Keratinocyte (primary cell): ENCODE measurements around the gene LRRC70. TPM values are rescaled to one million over a fixed set of nuclear protein-coding genes. Genes with fewer than 3 reads are reported as not detected.

Experiments
- DNase-seq: peaks from one replicate; pipeline ENCODE4 v3.0.0-alpha.2; 2011; ENCODE audit warnings: low read depth, missing footprints, low spot score
- FAIRE-seq: peaks from 2 replicates; lab custom pipeline; 2011; peaks lifted over from hg19 to GRCh38; lab: Jason Lieb, UNC
- H2AFZ ChIP-seq: 2 replicates; pipeline ENCODE4 v1.6.0; 2012; ENCODE audit warnings: low read length, control low read depth, inconsistent platforms; ENCODE audit not compliant: control insufficient read depth
- H3K27ac ChIP-seq: 2 replicates; pipeline ENCODE4 v1.5.1; 2011; ENCODE audit warnings: low read length; ENCODE audit not compliant: control insufficient read depth, insufficient read depth
- H3K27me3 ChIP-seq: 3 replicates; pipeline ENCODE4 v1.6.0; 2011; ENCODE audit warnings: low read length; ENCODE audit not compliant: control insufficient read depth, insufficient read depth; ENCODE audit errors: extremely low read depth
- H3K36me3 ChIP-seq, 2 experiments: 2 replicates in 1 of 2; 3 replicates in 1 of 2; pipeline ENCODE4 v1.5.1; 2011; ENCODE audit warnings: low read length in 2 of 2, mild to moderate bottlenecking in 1 of 2; ENCODE audit not compliant: control insufficient read depth in 2 of 2, insufficient read depth in 2 of 2; ENCODE audit errors: extremely low read depth in 1 of 2
- H3K4me1 ChIP-seq: 3 replicates; pipeline ENCODE4 v1.5.1; 2011; ENCODE audit warnings: low read length; ENCODE audit not compliant: control insufficient read depth, insufficient read depth; ENCODE audit errors: extremely low read depth
- H3K4me2 ChIP-seq: 3 replicates; pipeline ENCODE4 v1.6.0; 2011; ENCODE audit warnings: low read depth, low read length; ENCODE audit not compliant: control insufficient read depth, insufficient read depth; ENCODE audit errors: extremely low read depth
- H3K4me3 ChIP-seq, 3 experiments: fragments of 200-600 bp in 1 of 3; sonication (generic) in 1 of 3; 2 replicates in 2 of 3; 3 replicates in 1 of 3; pipeline ENCODE4 v1.5.1; 2011 to 2016; ENCODE audit warnings: low read length in 3 of 3, mild to moderate bottlenecking in 3 of 3, control low read depth in 2 of 3, inconsistent platforms in 1 of 3, low read depth in 1 of 3, mixed read lengths in 1 of 3, mixed run types in 1 of 3, moderate library complexity in 1 of 3; ENCODE audit not compliant: control insufficient read depth in 2 of 3, insufficient read depth in 2 of 3; ENCODE audit errors: extremely low read depth in 1 of 3
- H3K79me2 ChIP-seq: 2 replicates; pipeline ENCODE4 v1.6.0; 2012; ENCODE audit warnings: low read length; ENCODE audit not compliant: control insufficient read depth, insufficient read depth
- H3K9ac ChIP-seq: 3 replicates; pipeline ENCODE4 v1.6.0; 2011; ENCODE audit warnings: low read length; ENCODE audit not compliant: control insufficient read depth, insufficient read depth; ENCODE audit errors: extremely low read depth
- H3K9me1 ChIP-seq: 3 replicates; pipeline ENCODE4 v1.6.0; 2011; ENCODE audit warnings: low read length; ENCODE audit not compliant: control insufficient read depth, insufficient read depth; ENCODE audit errors: extremely low read depth
- H3K9me3 ChIP-seq: 2 replicates; pipeline ENCODE4 v1.5.1; 2012; ENCODE audit warnings: low read depth, low read length; ENCODE audit not compliant: control insufficient read depth
- H4K20me1 ChIP-seq: 3 replicates; pipeline ENCODE4 v1.6.0; 2011; ENCODE audit warnings: low read length; ENCODE audit not compliant: control insufficient read depth, insufficient read depth; ENCODE audit errors: extremely low read depth
- CTCF ChIP-seq, 3 experiments: IDR thresholded peaks in 1 of 3; conservative IDR thresholded peaks in 1 of 3; optimal IDR thresholded peaks in 1 of 3; 2 replicates in 2 of 3; 3 replicates in 1 of 3; pipeline versions ENCODE3 to v1.5.1; 2011; ENCODE audit warnings: low read length in 3 of 3, mild to moderate bottlenecking in 3 of 3, moderate library complexity in 2 of 3, control low read depth in 1 of 3, inconsistent platforms in 1 of 3; ENCODE audit not compliant: insufficient read depth in 2 of 3; ENCODE audit errors: extremely low read depth in 1 of 3
- EZH2 ChIP-seq: IDR thresholded peaks from one replicate; pipeline ENCODE4 v1.6.1; 2012; ENCODE audit warnings: inconsistent platforms, mild to moderate bottlenecking, low read length, moderate library complexity
- dilution Hi-C: fragments of 300-500 bp; cut with MboI; formaldehyde crosslinking; loops from one replicate; pipeline ENCODE4 v1.7.0; 2020; ENCODE audit warnings: low sequenced_read_pairs; ENCODE audit not compliant: extremely low pct_ligation_motif_present
- polyA plus RNA-seq, 5 experiments: library from polyadenylated mRNA; depleted of rRNA in 3 of 5; stranded (reverse) in 3 of 5; stranded (forward) in 1 of 5; unstranded in 1 of 5; fragments of >200 nt; gene quantifications; 1 replicate in 1 of 5; 2 replicates in 3 of 5; 3 replicates in 1 of 5; pipeline versions ENCODE4 v1.2.1 to v1.2.3, GENCODE V29; 2011 to 2012; ENCODE audit warnings: missing spikeins in 2 of 5, low read depth in 1 of 5, low replicate concordance in 1 of 5

The LRRC70 gene
- polyA plus RNA-seq, 1 donor (not counting 4 experiments of a cell fraction or from before 2014, with no cell fraction given): 0.34 TPM

- DNase-seq (no peak), FAIRE-seq (no peak)
- Histone ChIP-seq H3K4me3 (no peak overlapping the region), H3K36me3 (peaks cover 0 to 2% of the 10 kb centered on the region in 2 experiments), H3K9me3 (no peaks in the 10 kb centered on the region), H3K27ac (no peak overlapping the region), H3K4me1 (no peaks in the 10 kb centered on the region), H3K27me3 (no peaks in the 10 kb centered on the region), H3K4me2 (no peak overlapping the region), H4K20me1 (no peaks in the 10 kb centered on the region), H2AFZ (no peak overlapping the region), H3K79me2 (no peaks in the 10 kb centered on the region), H3K9me1 (no peaks in the 10 kb centered on the region), H3K9ac (no peak overlapping the region)
- TF ChIP-seq CTCF (optimal IDR thresholded peaks at IDR 0.05 in 1 of 3, IDR thresholded peaks at IDR 0.05 in 1 of 3, conservative IDR thresholded peaks at IDR 0.05 in 1 of 3; ENCODE audit: extremely low read depth in 1 of 3, insufficient read depth in 2 of 3, low read length in 3 of 3) (no peak), EZH2 (no peak)
- dilution Hi-C loops: no loop called here
Observed at GRCh38 chr5:62603934-62604333, 25.3 kb downstream of the LRRC70 start.

GRCh38 chr5:62605638-62606037, 27.0 kb downstream of the LRRC70 start:
- DNase-seq: no peak
- Histone ChIP-seq H3K4me1 (no peaks in the 10 kb centered on the region), H3K9ac (no peak overlapping the region), H3K79me2 (no peaks in the 10 kb centered on the region), H3K9me1 (no peaks in the 10 kb centered on the region), H3K27ac (no peak overlapping the region), H3K27me3 (no peaks in the 10 kb centered on the region), H3K9me3 (no peaks in the 10 kb centered on the region), H4K20me1 (no peaks in the 10 kb centered on the region), H3K4me3 (no peak overlapping the region), H3K36me3 (peaks cover 2 to 6% of the 10 kb centered on the region in 2 experiments), H3K4me2 (no peak overlapping the region), H2AFZ (no peak overlapping the region)
- dilution Hi-C loops: no loop called here
- no peak for FAIRE-seq
- TF ChIP-seq EZH2: no peak
- no peak for TF ChIP-seq CTCF (optimal IDR thresholded peaks at IDR 0.05 in 1 of 3, IDR thresholded peaks at IDR 0.05 in 1 of 3, conservative IDR thresholded peaks at IDR 0.05 in 1 of 3; ENCODE audit: extremely low read depth in 1 of 3, insufficient read depth in 2 of 3, low read length in 3 of 3)
